ENCODE measurements around the gene WNT5B.

Gene WNT5B

DNA sequence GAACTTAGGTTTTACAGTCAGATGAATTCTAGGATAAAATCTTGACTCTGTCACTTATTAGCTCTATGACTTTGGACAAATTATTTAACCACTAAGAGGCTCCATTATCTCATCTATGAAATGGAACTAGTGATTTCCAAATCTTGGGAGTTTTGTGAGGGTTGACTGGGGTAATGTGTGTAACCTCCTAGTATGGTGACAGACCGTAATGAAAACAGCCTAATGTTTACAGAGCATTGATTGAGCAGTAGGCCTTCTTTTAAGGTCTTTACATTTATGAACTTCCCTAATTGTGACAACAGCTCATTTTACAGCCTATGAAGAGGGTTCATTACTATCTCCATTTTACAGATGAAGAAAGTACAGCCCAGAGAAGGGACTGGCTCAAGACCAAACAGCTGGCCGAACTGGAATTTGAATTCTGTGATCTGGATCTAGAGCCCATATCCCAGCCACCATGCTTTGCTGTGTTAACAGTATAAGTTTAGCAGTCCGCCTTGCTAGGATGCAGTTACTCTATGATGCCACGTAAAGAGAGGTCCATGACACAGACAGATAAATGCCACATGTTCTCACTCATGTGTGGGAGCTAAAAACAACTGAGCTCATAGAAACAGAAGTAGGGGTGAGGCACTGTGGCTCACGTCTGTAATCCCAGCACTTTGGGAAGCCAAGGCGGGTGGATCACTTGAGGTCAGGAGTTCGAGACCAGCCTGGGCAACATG is 25.6 kb upstream of the WNT5B start:
- Histone ChIP-seq H3K4me3 (ENCODE audit: low read length) (no peak overlapping the region), H3K27me3 (ENCODE audit: insufficient read depth, low read length) (peaks cover 31% of the 10 kb centered on the region), H3K36me3 (ENCODE audit: insufficient read depth, low read length) (no peaks in the 10 kb centered on the region), H3K27ac (ENCODE audit: low read depth, low read length) (no peak overlapping the region), H3K4me1 (ENCODE audit: insufficient read depth, low read length) (peaks cover 7% of the 10 kb centered on the region; the same call in 1 of the 2 replicates), H3K9me3 (ENCODE audit: insufficient read depth, low read depth, low read length) (no peaks in the 10 kb centered on the region), H3K9ac (ENCODE audit: low read depth, low read length) (no peak overlapping the region)
- WGBS = 90% methylated on average over 7 of the region's 7 CpGs

GRCh38 chr12:1604464-1604863 is 24.6 kb upstream of the WNT5B start:
- no peaks in the 10 kb centered on the region for H3K9me3 ChIP-seq (ENCODE audit: insufficient read depth, low read depth, low read length)
- H3K9ac ChIP-seq (ENCODE audit: low read depth, low read length) = no peak overlapping the region
- WGBS = 88% methylated on average over 3 of the region's 3 CpGs
- no peak overlapping the region for H3K4me3 ChIP-seq (ENCODE audit: low read length)
- peaks cover 31% of the 10 kb centered on the region for H3K27me3 ChIP-seq (ENCODE audit: insufficient read depth, low read length)
- H3K27ac ChIP-seq (ENCODE audit: low read depth, low read length) = no peak overlapping the region
- peaks cover 7% of the 10 kb centered on the region; the same call in 1 of the 2 replicates for H3K4me1 ChIP-seq (ENCODE audit: insufficient read depth, low read length)
- no peaks in the 10 kb centered on the region for H3K36me3 ChIP-seq (ENCODE audit: insufficient read depth, low read length)

DNA sequence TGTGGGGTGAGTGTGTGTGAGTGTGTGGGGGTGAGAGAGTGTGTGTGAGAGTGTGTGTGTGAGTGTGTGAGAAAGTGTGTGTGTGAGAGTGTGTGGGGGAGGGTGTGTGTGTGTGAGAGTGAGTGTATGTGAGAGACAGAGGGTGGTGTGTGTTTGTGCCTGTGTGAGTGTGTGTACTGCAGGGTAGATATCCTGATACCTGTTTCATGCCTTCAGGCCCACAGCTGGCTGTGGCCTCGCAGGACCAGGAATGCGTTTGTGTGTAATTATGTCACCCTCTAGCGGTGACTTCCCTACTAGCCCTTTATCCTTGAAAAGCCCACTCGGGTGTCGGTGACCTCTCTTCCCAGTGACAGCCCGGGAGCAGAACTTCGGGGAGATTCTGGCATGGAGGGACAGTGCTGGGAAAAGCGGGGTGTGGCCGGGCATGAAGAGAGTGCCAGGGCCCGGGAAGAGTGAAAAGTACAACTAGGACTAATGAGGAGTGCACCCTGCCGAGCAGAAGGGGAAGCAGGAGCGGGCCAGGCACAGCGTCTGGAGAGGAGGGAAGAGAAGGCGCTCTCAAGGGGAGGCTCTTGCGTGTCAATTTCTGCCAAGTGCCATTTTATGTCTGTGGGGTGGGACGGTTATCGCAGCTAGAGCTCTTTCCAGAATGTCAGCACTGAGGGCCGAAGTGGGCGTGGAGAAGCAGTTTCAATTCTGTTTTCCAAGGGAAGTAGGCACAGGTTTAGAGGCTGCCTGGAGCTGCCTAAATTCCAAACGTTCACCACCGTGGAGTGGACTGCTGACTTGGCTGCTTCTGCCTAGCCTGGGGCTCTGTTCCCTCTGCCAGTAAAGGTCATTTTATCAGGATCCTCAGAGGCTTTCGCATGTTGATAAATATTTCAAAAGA is 23.7 kb upstream of the WNT5B start:
- Histone ChIP-seq H3K9ac (ENCODE audit: low read depth, low read length) (no peak overlapping the region; the same call in 1 of the 2 replicates), H3K4me3 (ENCODE audit: low read length) (peak overlapping the region; percentile 39), H3K27ac (ENCODE audit: low read depth, low read length) (no peak overlapping the region), H3K4me1 (ENCODE audit: insufficient read depth, low read length) (peaks cover 7% of the 10 kb centered on the region; the same call in 1 of the 2 replicates), H3K36me3 (ENCODE audit: insufficient read depth, low read length) (no peaks in the 10 kb centered on the region), H3K9me3 (ENCODE audit: insufficient read depth, low read depth, low read length) (no peaks in the 10 kb centered on the region), H3K27me3 (ENCODE audit: insufficient read depth, low read length) (peaks cover 28% of the 10 kb centered on the region)
- WGBS = 3% methylated on average over 22 of the region's 22 CpGs

GRCh38 chr12:1606021-1606622 is 22.9 kb upstream of the WNT5B start:
- Histone ChIP-seq H3K9ac (ENCODE audit: low read depth, low read length) (no peak overlapping the region; the same call in 1 of the 2 replicates), H3K4me3 (ENCODE audit: low read length) (peak overlapping the region; percentile 39), H3K27me3 (ENCODE audit: insufficient read depth, low read length) (peaks cover 28% of the 10 kb centered on the region), H3K27ac (ENCODE audit: low read depth, low read length) (no peak overlapping the region), H3K4me1 (ENCODE audit: insufficient read depth, low read length) (peaks cover 7% of the 10 kb centered on the region; the same call in 1 of the 2 replicates), H3K9me3 (ENCODE audit: insufficient read depth, low read depth, low read length) (no peaks in the 10 kb centered on the region), H3K36me3 (ENCODE audit: insufficient read depth, low read length) (no peaks in the 10 kb centered on the region)
- WGBS = 10% methylated on average over 12 of the region's 12 CpGs

- Histone ChIP-seq H3K9me3 (ENCODE audit: insufficient read depth, low read depth, low read length) (no peaks in the 10 kb centered on the region), H3K27ac (ENCODE audit: low read depth, low read length) (no peak overlapping the region), H3K27me3 (ENCODE audit: insufficient read depth, low read length) (peaks cover 27% of the 10 kb centered on the region), H3K4me1 (ENCODE audit: insufficient read depth, low read length) (peaks cover 7% of the 10 kb centered on the region; the same call in 1 of the 2 replicates), H3K36me3 (ENCODE audit: insufficient read depth, low read length) (no peaks in the 10 kb centered on the region), H3K9ac (ENCODE audit: low read depth, low read length) (no peak overlapping the region), H3K4me3 (ENCODE audit: low read length) (no peak overlapping the region)
- 94% methylated on average over 3 of the region's 3 CpGs for WGBS
These were observed 20.9 kb upstream of the WNT5B start for GRCh38 chr12:1607940-1608712.

DNA sequence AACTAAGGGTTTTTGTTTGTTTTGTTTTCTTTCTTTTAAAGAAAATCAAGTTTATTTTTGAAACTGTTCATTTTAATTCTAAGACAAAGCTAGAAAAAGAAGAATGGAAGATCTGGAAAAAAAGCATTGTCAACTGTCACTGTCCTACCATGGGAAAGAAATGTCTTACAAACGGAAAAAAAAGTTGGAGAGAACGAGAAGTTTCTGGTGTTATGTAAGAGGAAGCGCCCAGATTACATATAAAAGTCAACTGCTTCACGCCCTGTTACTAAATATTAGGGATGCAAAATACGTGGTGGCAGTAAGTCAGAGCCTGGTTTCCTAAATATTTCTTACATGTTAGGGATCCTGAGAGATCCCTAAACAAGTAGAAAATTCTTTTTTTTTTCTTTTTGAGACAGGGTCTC is 20.3 kb upstream of the WNT5B start:
- Histone ChIP-seq H3K9ac (ENCODE audit: low read depth, low read length) (no peak overlapping the region), H3K4me3 (ENCODE audit: low read length) (no peak overlapping the region), H3K27me3 (ENCODE audit: insufficient read depth, low read length) (peaks cover 22% of the 10 kb centered on the region), H3K36me3 (ENCODE audit: insufficient read depth, low read length) (no peaks in the 10 kb centered on the region), H3K4me1 (ENCODE audit: insufficient read depth, low read length) (peaks cover 7% of the 10 kb centered on the region; the same call in 1 of the 2 replicates), H3K9me3 (ENCODE audit: insufficient read depth, low read depth, low read length) (no peaks in the 10 kb centered on the region), H3K27ac (ENCODE audit: low read depth, low read length) (no peak overlapping the region)
- WGBS = 76% methylated on average over 5 of the region's 5 CpGs

DNA sequence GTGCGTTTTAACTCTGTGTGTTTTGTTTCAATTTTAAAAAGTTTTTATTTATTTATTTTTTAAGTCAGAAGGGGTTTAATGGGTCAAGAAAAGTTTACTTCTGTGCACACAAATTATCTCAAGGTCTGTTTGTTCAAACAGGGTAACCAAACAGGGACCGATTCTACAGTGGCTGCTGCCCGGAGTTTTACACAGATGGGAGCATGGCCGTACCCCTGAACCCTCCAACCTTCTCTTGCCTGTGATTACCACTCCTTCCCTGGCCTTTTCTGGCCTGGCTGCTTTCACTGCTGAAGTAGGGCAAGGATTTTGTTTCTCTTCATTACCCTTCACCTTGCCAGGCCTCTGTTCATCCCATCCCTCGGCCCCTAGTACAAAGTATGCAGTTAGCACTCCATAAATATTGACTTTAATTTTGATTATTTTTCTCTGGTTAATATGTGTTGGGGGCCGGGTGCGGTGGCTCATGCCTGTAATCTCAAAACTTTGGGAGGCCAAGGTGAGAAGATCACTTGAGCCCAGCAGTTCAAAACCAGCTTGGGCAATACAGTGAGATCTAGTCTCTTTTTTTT is 18.9 kb upstream of the WNT5B start:
- H3K27ac ChIP-seq (ENCODE audit: low read depth, low read length) = no peak overlapping the region
- H3K27me3 ChIP-seq (ENCODE audit: insufficient read depth, low read length) = peaks cover 17% of the 10 kb centered on the region
- 90% methylated on average over 7 of the region's 7 CpGs for WGBS
- no peaks in the 10 kb centered on the region for H3K36me3 ChIP-seq (ENCODE audit: insufficient read depth, low read length)
- no peak overlapping the region for H3K9ac ChIP-seq (ENCODE audit: low read depth, low read length)
- peaks cover 7% of the 10 kb centered on the region; the same call in 1 of the 2 replicates for H3K4me1 ChIP-seq (ENCODE audit: insufficient read depth, low read length)
- H3K4me3 ChIP-seq (ENCODE audit: low read length) = no peak overlapping the region
- H3K9me3 ChIP-seq (ENCODE audit: insufficient read depth, low read depth, low read length) = no peaks in the 10 kb centered on the region

GRCh38 chr12:1611803-1612572 is 17.0 kb upstream of the WNT5B start:
- WGBS = 74% methylated on average over 12 of the region's 13 CpGs
- Histone ChIP-seq H3K4me1 (ENCODE audit: insufficient read depth, low read length) (no peaks in the 10 kb centered on the region), H3K4me3 (ENCODE audit: low read length) (no peak overlapping the region), H3K9me3 (ENCODE audit: insufficient read depth, low read depth, low read length) (no peaks in the 10 kb centered on the region), H3K27ac (ENCODE audit: low read depth, low read length) (no peak overlapping the region), H3K27me3 (ENCODE audit: insufficient read depth, low read length) (peaks cover 6% of the 10 kb centered on the region; the same call in 1 of the 2 replicates), H3K36me3 (ENCODE audit: insufficient read depth, low read length) (no peaks in the 10 kb centered on the region), H3K9ac (ENCODE audit: low read depth, low read length) (no peak overlapping the region)

DNA sequence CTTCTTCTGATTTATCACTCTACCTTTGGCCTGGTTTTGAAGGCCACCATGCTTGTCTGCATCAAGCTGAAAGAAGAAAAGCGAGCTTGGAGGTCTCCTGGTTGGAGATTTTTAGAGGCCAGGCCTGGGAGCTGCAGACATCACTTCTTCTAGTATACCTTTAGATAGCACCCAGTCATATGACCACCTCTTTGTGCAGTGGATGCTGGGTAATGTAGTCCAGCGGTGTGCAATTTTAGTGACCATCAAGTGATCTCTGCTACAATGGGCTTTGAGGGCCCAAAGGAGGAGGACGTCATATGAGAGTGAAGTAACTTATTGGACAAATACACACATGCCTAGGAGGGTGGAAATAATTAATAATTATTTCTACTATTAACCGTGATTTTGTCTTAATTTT is 15.2 kb upstream of the WNT5B start:
- Histone ChIP-seq H3K9me3 (ENCODE audit: insufficient read depth, low read depth, low read length) (no peaks in the 10 kb centered on the region), H3K27ac (ENCODE audit: low read depth, low read length) (no peak overlapping the region), H3K4me1 (ENCODE audit: insufficient read depth, low read length) (no peaks in the 10 kb centered on the region), H3K4me3 (ENCODE audit: low read length) (no peak overlapping the region), H3K36me3 (ENCODE audit: insufficient read depth, low read length) (no peaks in the 10 kb centered on the region), H3K9ac (ENCODE audit: low read depth, low read length) (no peak overlapping the region), H3K27me3 (ENCODE audit: insufficient read depth, low read length) (peaks cover 9% of the 10 kb centered on the region)
- WGBS = 82% methylated on average over 3 of the region's 4 CpGs

DNA sequence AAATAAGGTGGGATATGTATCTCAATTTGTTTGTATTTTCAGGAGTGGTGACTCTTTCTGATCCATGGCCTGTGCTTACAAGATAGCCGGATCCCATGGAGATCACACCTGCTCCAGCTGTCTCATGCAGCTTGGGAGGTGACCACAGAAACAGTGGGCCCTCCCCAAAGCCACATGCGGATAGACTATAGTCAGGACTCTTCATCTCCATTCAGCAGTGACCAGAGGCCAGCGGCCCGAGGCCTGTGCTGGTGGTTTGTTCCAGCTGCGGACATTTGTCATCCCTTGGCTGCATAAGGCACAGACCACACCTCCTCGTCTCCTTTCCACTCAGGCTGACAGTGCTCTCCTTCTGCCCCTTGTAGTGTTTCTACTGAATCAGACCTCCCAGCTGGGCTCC is 14.7 kb upstream of the WNT5B start:
- Histone ChIP-seq H3K27ac (ENCODE audit: low read depth, low read length) (no peak overlapping the region), H3K36me3 (ENCODE audit: insufficient read depth, low read length) (no peaks in the 10 kb centered on the region), H3K4me3 (ENCODE audit: low read length) (no peak overlapping the region), H3K9me3 (ENCODE audit: insufficient read depth, low read depth, low read length) (no peaks in the 10 kb centered on the region), H3K27me3 (ENCODE audit: insufficient read depth, low read length) (peaks cover 9% of the 10 kb centered on the region), H3K4me1 (ENCODE audit: insufficient read depth, low read length) (no peaks in the 10 kb centered on the region), H3K9ac (ENCODE audit: low read depth, low read length) (no peak overlapping the region)
- WGBS = 83% methylated on average over 6 of the region's 6 CpGs
